GM21529 (cell line): ENCODE data around the gene GIPC1.
"Not testable (repeated sequence)": the region's sequence is repeated elsewhere in the genome, so short reads cannot be mapped to it uniquely, and the experiment has no call there.

Source experiments
- ATAC-seq: cut with Tn5 transposase; IDR thresholded peaks from one replicate; pipeline ENCODE4 v1.9.1; 2021; ENCODE audit not compliant: unreplicated experiment

The GIPC1 gene

DNA sequence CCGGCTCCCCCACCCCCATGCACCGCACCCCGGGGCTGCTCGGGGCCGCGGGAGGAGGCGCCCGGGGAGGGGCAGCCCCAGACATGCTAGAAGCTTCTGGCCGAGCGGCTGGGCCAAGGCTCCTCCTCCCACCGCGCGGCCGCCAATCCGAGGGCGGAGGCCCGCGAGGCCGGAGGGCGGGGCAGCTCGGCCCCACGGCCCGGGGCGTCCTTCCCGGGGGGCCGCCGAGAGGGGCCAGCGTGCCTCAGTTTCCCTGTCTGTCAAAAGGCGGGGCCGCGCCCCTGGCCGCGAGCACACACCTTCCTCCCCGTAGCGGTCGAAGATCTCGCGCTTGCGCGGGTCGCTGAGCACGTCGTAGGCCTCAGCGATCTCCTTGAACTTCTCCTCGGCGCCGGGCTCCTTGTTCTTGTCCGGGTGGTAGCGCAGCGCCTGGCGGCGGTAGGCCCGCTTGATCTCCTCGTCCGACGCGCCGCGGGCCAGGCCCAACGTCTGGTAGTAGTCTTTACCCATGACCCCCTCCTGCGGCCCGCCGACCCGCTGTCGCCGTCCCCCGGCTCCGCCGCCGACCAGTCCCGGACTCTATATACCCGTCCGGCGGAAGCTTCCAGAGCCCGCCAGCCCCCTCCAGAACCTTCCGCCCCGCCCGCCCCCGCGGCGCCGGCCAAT lies 22.0 kb upstream of the GIPC1 start, which contains the start of gene DNAJB1:
DNAJB1 (minus strand) TSS at position 558 of the 666 bp plus-strand sequence; CDS start at position 510, 48 bp downstream.
- ATAC-seq, result peak; percentile 55

DNA sequence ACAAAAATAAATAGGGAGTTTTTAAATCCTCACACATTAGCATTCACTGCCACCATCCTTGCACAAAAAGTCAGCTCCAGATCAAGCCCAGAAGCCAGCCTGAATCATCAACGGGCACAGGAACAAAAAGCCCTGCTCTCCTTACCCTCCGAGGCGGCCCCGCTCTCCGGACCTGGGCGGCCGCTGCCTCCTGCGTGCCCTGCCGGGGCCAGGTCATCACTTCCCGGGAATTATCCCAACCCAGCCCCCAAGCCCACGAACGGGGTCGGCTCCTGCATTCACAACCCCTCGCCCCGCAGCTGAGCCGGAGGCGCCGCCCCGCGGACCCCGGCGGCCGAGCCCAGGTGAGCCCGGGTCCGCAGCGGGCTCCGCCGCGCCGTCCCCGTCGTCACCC lies 21.5 kb upstream of the GIPC1 start:
- ATAC-seq, result no peak

DNA sequence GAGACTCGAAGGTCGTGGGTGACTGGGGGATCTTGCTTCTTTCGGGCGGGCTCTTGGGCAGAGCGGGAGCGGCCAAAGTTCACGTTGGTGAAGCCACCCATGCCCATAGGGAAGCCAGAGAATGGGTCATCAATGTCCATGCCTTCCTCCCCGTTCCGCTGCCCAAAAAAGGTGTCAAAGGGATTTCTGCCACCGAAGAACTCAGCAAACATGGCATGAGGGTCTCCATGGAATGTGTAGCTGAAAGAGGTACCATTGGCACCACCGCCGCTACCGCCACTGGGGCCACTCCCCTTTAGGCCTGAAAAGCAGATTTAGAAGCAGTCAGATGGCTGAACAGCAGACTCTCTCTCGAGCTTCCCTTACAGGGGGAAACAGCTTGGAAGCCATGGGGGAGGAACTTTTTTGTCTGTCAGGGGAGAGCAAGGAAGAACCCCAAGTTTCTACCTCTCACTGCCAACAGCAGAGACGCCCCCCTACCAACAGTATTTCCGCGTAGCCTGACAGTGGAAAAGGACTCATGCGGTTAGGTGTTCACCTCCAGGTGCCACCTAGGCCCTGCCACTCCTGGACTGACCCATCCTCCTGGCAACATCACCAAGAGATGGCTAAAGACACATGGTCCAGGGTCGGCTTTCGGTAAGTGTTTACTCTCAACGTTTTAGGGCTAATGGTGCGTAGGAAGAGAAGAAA lies 21.0 kb upstream of the GIPC1 start:
- no peak for ATAC-seq

DNA sequence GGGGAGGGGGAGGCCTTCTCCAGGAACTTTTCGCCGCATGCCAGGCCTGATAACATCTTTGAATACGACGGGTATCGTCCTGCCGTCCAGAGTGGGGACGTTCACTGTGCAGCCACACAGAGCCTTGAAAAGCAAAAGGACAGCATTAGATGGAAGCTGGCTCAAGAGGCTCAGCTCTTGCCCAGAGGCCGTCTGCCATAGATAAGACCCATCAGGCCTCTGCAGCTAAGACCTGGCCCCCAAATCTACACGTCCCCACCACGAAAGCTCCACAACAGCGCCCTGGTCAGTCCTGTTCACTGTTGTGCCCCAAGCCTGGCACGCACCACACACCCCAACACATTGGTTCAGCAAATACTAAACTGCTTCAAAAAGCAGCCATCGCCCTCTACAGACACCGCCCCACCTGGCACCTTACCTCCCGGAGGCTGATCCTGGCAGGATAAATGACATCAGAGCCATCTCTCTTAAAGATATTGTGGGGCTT lies 20.2 kb upstream of the GIPC1 start:
- ATAC-seq, result no peak

DNA sequence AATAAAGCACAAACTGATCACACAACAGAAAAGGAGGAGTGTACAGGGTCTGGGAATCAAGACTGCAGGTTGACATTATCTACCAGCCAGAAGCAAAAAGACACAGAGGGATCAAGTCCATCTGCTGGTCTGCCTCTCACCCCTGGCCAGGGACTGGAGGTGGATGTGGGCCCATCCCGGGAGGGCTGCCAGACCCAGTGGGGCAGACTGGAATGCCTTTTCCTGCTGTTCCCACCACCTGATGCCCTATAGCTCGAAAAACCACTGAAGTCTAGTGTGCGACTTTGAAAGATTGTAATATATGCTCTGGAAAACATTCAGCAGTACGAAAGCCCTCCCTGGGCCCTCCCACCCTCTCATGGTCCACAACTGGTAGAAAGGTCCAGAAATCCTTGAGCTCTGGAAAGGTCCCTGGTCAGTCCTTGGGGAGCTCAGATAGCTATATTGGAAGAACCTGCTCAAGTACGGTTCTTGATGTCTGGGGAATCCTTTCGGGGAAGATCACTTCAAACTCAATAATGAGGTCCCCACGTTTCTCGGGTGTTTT lies 19.6 kb upstream of the GIPC1 start:
- no peak for ATAC-seq

DNA sequence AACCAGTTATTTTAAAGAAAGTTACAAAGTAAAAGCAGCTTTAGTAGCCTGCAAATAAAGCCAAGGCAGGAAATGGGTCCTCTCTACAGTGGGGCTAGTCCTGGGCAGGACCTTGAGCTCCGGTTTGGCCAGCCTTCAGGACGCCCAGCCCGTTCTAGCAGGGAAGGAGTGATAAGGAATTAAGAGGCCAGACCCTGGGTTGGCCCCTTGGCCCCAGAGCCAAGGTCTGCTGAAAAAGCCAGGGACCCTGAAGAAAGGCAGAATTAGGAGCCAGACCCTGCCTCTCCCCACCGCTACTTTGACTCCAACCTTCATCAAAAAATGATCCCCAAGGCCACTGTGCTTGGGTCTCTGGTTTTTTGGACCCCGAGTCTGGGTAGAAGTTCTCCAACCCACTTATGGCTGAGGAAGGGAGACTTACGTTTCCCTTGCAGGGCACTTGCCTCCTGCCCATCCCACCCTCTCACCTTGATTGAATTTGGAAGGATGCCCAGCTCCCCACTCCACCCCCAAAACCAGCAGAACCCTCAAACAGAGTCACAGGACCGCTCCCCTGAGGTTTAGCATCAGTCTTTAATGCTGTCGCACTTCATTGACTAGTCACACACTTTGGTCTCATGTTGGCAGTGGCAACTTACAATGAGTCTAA lies 18.4 kb upstream of the GIPC1 start:
- ATAC-seq, result no peak

DNA sequence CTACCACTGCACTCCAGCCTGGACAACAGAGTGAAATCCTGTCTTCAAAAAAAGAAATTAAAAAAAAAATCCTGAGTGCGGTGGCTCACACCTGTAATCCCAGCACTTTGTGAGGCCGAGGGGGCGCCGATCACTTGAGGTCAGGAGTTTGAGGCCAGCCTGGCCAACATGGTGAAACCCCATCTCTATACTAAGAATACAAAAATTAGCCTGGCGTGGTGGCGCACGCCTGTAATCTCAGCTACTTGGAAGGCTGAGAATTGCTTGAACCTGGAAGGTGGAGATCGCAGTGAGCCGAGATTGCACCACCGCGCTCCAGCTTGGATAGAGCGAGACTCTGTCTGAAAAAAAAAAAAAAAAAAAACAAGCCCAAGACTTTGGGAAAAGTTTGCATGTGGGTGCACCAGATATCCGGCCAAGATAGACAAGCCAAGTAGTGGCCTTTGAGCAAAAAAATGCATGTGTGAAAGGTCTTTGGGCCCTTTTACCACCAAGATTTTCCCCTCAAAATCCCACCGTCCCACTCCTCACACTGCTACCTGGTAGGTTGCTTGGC lies 16.6 kb upstream of the GIPC1 start:
- no peak for ATAC-seq

DNA sequence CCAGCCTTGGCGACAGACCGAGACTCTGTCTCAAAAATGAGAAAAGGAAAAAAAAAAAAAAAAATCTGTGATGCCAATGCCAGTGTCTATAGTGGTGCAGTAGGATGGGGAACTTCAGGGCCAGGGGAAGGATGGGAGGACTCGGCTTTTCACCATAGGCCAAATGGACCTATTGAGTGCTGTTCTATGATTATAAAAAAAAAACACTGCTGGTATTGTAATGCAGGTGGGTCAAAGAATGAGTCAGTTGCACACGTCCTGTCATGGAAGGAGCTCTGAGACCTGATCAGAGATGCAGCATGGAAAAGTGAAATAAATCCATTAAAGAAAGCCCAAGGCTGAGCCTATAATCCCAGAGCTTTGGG lies 15.3 kb upstream of the GIPC1 start:
- ATAC-seq, result no peak

DNA sequence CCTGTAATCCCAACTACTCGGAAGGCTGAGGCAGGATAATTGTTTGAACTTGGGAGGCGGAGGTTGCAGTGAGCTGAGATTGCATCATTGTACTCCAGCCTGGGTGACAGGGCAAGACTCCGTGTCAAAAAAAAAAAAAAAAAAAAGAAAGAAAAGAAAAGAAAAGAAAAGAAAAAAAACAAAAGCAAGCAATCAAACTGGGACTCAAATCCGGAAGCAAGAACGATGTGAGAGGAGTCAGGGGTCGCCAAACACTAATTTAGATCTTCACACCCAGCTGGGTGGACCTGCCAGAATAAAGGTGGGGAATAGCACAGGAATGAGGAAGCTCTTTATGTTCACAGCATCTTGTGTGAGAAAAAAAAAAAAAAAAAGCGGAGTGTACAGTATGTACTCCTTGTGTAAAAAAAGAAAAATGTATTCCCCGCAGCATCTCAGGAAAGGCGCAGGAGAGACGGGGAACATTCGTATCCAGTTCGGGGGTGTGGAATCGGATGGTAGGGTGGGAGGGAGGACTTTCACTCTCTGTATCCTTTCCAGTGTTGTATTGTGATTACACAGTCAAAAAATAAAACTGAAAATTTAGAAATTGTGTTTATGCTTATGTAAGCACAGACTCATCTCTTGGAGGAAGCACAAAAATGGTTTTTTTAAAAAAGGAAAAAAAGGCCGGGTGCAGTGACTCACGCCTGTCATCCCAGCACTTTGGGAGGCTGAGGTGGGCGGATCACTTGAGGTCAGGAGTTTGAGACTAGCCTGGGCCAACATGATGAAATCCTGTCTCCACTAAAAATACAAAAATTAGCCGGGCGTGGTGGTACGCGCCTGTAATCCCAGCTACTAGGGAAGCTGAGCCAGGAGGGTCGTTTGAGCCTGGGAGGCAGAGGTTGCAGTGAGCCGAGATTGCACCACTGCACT lies 14.6 kb upstream of the GIPC1 start:
- no peak for ATAC-seq

DNA sequence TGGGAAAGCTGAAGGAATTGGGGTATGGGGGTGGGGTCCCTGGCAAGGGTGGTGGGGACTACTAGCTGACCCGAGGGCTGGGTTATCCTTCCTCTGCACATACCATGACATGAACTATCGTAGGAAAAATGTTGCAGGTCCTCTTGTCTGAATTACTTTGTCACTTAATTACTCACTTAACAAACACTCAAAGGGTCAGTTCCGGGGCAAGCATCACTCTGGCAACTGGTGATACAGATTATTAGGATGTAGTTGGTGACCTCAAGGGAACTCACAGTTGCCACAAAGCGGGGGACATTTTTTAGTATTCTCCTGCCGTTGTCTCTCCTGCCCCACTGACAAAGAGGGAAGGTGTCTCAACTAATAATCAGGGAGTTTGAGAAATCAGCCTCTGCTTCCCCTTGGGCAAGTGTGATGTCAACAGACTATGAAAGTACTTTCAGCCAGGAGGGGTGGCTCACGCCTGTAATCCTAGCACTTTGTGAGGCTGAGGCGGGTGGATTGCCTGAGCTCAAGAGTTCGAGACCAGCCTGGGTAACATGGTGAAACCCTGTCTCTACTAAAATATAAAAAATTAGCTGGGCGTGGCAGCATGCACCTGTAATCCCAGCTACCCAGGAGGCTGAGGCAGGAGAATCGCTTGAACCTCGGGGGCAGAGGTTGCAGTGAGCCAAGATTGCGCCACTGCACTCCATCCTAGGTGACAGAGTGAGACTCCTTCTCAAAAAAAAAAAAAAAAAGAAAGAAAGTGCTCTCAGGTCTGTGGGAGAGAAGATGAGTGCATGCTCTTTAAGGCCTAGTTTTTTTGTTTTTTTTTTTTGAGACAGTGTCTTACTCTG lies 12.0 kb upstream of the GIPC1 start:
- no peak for ATAC-seq

DNA sequence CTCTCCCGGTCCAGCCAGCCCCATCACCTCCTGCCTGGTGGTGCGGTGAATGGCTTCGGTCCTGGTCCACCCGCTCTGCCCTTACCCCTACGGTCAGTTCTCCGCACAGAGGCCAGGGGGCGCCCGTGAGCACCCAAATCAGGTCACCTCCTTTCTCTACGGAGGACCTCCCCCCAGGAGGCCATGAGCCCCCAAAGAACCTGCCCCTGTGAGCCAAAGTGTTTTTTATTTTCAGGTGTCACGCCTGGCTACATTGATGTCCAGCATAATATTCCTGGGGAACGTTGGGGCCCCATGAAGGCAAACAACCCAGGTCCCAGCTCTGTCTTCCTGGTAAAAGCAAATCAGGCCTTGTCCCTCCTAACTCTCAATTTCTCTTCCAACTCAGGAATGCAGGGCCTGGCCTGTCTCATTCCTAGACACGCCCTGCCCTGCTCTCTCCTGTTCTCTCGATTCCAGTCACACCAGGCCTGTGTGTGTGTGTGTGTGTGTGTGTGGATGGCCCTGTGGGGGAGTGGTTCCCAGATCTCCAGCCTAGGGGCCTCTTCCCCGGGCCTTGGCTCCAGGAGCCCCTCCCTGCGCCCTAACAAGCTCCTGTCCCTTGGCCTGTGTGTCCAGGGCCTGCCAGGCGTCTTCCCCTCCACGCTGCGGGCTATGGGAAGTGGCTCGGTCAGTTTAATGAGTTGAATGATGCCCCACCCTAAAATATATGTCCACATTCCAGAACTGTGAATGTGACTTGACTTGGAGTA lies 9.7 kb upstream of the GIPC1 start:
- no peak for ATAC-seq

DNA sequence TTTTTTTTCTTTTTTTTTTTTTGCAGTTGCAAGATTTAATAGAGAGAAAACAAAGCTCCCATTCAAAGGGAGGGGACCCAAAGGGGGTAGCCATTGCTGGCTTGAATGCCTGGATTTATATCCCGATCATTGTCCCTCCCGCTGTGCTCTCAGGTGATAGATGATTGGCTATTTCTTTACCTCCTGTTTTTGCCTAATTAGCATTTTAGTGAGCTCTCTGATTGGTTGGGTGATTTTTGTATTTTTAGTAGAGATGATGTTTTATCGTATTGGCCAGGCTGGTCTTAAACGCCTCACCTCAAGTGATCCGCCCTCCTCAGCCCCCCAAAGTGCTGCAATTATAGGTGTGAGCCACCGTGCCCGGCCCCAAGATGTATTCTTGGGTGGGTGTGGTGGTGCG lies 8.6 kb upstream of the GIPC1 start:
- ATAC-seq, result not testable (repeated sequence)

DNA sequence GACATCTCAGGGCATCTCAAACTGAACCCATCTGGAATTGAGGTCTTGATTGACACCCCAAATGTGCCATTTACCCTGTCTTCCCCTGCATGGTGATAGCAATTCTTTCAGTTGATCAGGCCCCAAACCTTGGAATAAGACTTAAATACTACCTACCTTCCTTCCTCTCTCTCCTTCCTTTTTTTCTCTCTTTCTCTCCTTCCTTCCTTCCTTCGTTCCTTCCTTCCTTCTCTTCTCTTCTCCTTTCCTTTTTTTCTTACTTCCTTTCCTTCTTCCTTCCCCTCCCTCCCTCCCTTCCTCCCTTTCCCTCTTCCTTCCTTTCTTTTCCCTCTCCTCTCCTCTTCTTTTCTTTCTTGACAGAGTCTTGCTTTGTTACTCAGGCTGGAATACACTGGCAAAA lies 7.4 kb upstream of the GIPC1 start:
- no peak for ATAC-seq

DNA sequence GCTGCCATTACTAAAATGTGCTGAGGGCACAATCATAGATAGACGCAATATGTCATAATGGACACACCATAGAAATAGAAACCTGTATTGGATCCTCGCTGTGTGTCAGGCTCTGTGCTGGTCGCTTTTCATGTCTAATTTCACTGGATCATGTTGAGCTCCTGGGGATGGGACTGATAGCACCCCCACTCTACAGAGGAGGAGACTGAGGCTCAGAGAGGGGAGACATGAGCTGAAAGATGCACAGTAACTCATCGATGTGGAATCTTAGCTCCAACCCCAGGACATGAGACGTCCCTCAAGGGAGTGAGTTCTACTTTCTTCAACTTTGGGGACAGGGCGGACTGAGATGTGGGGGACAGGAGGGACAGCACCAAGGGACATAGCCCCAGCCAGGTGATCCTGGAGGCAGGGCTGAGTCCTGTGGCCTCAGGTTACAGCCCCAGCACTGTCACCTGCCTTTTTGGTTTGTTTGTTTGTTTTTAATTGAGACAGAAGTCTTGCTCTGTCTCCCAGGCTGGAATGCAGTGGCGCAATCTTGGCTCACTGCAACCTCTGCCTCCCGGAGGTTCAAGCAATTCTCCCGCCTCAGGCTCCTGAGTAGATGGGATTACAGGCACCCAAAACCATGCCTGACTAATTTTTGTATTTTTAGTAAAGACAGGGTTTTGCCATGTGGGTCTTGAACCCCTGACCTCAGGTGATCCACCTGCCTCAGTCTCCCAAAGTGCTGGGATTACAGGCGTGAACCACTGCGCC lies 6.6 kb upstream of the GIPC1 start:
- no peak for ATAC-seq

DNA sequence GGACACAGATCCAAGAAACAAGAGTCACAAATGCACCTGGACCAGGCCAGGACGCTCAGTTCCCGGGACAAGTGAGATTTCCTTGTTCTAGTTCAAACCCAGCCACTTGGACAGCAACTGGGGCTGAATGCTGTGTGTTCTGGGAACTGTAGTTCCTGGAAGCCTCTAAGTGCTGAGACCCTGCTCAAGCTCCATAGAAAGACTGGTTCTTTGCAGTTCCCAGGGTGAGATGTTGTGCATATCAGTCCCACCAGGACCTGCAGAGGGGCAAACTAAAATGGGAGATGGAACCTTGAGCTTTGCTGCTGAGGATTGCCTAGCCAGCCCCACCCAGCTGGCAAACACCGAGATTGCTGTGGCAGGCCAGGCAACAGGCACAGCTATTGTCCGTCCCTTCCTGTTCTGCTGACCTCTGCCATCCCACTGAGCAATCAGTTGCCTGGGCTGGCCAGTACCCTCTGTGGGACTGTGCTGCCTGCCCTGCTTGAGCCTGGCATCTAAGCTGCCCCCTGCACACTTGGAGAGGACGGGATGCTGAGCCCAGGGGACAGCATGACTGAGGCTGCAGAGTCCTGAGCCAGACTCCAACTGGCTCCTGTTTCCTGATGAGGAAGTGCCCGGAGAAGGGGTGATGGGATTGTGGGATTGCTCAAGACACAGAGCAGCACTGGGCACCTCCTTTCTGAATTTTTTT lies 1.4 kb upstream of the GIPC1 start:
- no peak for ATAC-seq

DNA sequence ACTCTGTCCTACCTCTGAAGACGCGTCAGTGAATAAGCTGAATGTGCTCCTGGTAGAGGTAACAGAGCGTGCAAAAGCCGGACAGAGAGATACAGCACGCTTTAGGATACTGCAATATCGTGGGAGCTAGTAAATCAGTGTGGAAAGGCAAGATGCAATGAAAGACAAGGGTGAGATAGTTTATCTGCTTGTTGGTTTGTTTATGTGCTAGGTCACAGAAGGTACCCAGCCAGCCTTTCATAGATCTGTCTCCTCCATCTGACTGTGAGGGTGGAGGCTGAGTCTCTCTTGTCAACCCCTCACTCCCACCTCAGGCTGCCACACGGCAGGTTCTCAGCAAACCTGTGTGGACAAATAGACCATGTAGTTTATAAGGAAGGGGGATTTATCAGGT lies 904 bp upstream of the GIPC1 start:
- no peak for ATAC-seq

DNA sequence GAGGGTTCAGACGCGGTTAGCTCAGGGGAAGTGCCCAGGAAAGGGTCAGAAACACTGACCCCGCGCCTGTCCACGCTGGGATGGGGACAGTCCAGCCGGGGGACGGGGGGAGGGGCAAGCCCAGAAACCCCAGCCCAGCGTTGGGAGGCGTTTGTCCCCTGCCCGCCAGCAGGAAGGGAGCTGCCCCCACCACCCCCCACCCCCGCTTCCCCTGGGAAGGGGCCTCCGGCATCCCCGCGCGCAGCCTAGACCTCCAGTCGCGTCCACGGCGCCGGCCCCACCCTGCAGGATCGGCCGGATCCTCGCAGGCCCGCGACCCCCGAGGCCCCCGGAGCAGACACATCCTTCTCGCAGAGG lies 277 bp downstream of the GIPC1 start:
- ATAC-seq, result no peak
